Measurements from ENCODE around the gene RAB9A. TPM values are rescaled to one million over a fixed set of nuclear protein-coding genes. Genes with fewer than 3 reads are reported as not detected.

RAB9A gene
- total RNA-seq, 1 experiment from 2014 or later = 15.3 TPM

- no TSS peak for BruUV-seq (replicated peaks)
- in situ Hi-C loops (cut with HindIII; ENCODE audit: low pct_unique_long_range_greater_than_20kb, low sequenced_read_pairs) = no loop called here
- Histone ChIP-seq H3K27me3 (ENCODE audit: control insufficient read depth, insufficient read depth, low read length) (no peaks in the 10 kb centered on the region), H3K9me3 (ENCODE audit: control insufficient read depth, insufficient read depth, low read depth, low read length) (no peaks in the 10 kb centered on the region), H3K4me1 (ENCODE audit: control insufficient read depth, insufficient read depth, low read length) (peaks cover 3% of the 10 kb centered on the region), H3K4me3 (ENCODE audit: low read depth in 2 of 2, low read length in 2 of 2) (no peak overlapping the region), H3K27ac (ENCODE audit: low read length) (no peak overlapping the region), H3K36me3 (ENCODE audit: control insufficient read depth, insufficient read depth, low read length) (no peaks in the 10 kb centered on the region)
- intact Hi-C loops (cut with micrococcal nuclease; ENCODE audit: unreplicated experiment) = no loop called here
- ATAC-seq = no peak
- no peak for DNase-seq (ENCODE audit: low read depth, low spot score)
- TF ChIP-seq, protein P1, sequence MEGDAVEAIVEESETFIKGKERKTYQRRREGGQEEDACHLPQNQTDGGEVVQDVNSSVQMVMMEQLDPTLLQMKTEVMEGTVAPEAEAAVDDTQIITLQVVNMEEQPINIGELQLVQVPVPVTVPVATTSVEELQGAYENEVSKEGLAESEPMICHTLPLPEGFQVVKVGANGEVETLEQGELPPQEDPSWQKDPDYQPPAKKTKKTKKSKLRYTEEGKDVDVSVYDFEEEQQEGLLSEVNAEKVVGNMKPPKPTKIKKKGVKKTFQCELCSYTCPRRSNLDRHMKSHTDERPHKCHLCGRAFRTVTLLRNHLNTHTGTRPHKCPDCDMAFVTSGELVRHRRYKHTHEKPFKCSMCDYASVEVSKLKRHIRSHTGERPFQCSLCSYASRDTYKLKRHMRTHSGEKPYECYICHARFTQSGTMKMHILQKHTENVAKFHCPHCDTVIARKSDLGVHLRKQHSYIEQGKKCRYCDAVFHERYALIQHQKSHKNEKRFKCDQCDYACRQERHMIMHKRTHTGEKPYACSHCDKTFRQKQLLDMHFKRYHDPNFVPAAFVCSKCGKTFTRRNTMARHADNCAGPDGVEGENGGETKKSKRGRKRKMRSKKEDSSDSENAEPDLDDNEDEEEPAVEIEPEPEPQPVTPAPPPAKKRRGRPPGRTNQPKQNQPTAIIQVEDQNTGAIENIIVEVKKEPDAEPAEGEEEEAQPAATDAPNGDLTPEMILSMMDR (IDR thresholded peaks at IDR 0.05) = no peak
- no peak for TF ChIP-seq SIN3A (IDR thresholded peaks at IDR 0.05; ENCODE audit: borderline replicate concordance, insufficient read depth, low read depth, low read length)
- no peak for TF ChIP-seq POLR2AphosphoS5 (IDR thresholded peaks at IDR 0.05; ENCODE audit: low read depth, low read length)
- TF ChIP-seq TCF7L2 (IDR thresholded peaks at IDR 0.05; ENCODE audit: low read depth, low read length) = no peak
- TF ChIP-seq, protein P2, sequence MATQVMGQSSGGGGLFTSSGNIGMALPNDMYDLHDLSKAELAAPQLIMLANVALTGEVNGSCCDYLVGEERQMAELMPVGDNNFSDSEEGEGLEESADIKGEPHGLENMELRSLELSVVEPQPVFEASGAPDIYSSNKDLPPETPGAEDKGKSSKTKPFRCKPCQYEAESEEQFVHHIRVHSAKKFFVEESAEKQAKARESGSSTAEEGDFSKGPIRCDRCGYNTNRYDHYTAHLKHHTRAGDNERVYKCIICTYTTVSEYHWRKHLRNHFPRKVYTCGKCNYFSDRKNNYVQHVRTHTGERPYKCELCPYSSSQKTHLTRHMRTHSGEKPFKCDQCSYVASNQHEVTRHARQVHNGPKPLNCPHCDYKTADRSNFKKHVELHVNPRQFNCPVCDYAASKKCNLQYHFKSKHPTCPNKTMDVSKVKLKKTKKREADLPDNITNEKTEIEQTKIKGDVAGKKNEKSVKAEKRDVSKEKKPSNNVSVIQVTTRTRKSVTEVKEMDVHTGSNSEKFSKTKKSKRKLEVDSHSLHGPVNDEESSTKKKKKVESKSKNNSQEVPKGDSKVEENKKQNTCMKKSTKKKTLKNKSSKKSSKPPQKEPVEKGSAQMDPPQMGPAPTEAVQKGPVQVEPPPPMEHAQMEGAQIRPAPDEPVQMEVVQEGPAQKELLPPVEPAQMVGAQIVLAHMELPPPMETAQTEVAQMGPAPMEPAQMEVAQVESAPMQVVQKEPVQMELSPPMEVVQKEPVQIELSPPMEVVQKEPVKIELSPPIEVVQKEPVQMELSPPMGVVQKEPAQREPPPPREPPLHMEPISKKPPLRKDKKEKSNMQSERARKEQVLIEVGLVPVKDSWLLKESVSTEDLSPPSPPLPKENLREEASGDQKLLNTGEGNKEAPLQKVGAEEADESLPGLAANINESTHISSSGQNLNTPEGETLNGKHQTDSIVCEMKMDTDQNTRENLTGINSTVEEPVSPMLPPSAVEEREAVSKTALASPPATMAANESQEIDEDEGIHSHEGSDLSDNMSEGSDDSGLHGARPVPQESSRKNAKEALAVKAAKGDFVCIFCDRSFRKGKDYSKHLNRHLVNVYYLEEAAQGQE (IDR thresholded peaks at IDR 0.05; ENCODE audit: insufficient read depth in 1 of 2, low read depth in 2 of 2, low read length in 1 of 2) = no peak
- POLR2A ChIA-PET = no interaction called here
- CTCF ChIA-PET = no interaction called here
These were observed 4.5 kb downstream of the RAB9A start for GRCh38 chrX:13693341-13693961.

DNA sequence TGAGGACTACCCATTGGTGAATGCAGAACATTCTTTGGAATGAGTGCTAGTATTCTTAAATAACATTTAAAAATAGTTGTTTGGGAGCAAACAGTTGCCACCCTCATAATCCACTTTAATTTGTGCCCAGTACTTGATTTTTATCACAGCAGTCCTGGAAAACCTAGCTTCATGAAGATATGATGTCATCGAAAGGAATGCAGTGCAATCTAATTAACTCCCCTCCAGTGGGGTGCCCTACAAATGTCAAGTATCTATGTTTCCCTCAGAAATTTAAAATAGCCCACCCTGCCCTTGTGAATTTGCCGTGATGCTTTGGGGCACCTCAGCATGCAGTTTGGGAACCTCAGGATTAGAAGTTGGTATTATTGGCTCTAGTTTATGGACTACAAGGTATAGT is 5.4 kb downstream of the RAB9A start:
- H3K9me3 ChIP-seq (ENCODE audit: control insufficient read depth, insufficient read depth, low read depth, low read length) = no peaks in the 10 kb centered on the region
- ATAC-seq (no peak), DNase-seq (ENCODE audit: low read depth, low spot score) (no peak)
- in situ Hi-C loops (cut with HindIII; ENCODE audit: low pct_unique_long_range_greater_than_20kb, low sequenced_read_pairs) (no loop called here), intact Hi-C loops (cut with micrococcal nuclease; ENCODE audit: unreplicated experiment) (no loop called here)
- no peaks in the 10 kb centered on the region for H3K36me3 ChIP-seq (ENCODE audit: control insufficient read depth, insufficient read depth, low read length)
- BruUV-seq (replicated peaks) = no TSS peak
- TF ChIP-seq, protein P1 (IDR thresholded peaks at IDR 0.05) = no peak
- TF ChIP-seq SIN3A (IDR thresholded peaks at IDR 0.05; ENCODE audit: borderline replicate concordance, insufficient read depth, low read depth, low read length) = no peak
- TF ChIP-seq, protein P2 (IDR thresholded peaks at IDR 0.05; ENCODE audit: insufficient read depth in 1 of 2, low read depth in 2 of 2, low read length in 1 of 2) = no peak
- no peak for TF ChIP-seq POLR2AphosphoS5 (IDR thresholded peaks at IDR 0.05; ENCODE audit: low read depth, low read length)
- no peak for TF ChIP-seq TCF7L2 (IDR thresholded peaks at IDR 0.05; ENCODE audit: low read depth, low read length)
- ChIA-PET CTCF (no interaction called here), POLR2A (no interaction called here)
- H3K27me3 ChIP-seq (ENCODE audit: control insufficient read depth, insufficient read depth, low read length) = no peaks in the 10 kb centered on the region
- H3K27ac ChIP-seq (ENCODE audit: low read length) = no peak overlapping the region
- no peak overlapping the region for H3K4me3 ChIP-seq (ENCODE audit: low read depth in 2 of 2, low read length in 2 of 2)
- H3K4me1 ChIP-seq (ENCODE audit: control insufficient read depth, insufficient read depth, low read length) = peaks cover 3% of the 10 kb centered on the region
